GM18508 (cell line): ENCODE measurements around the gene ZFYVE9.

Experiments
- ATAC-seq: cut with Tn5 transposase; IDR thresholded peaks from one replicate; pipeline ENCODE4 v1.9.1; 2021; ENCODE audit warnings: moderate number of reproducible peaks; ENCODE audit not compliant: insufficient read depth, unreplicated experiment

ZFYVE9 gene

GRCh38 chr1:52237430-52237829, 95.5 kb downstream of the ZFYVE9 start:
- ATAC-seq = no peak

- no peak for ATAC-seq
These were observed 96.6 kb downstream of the ZFYVE9 start for GRCh38 chr1:52238474-52238873.

GRCh38 chr1:52238887-52239707, 97.2 kb downstream of the ZFYVE9 start:
- no peak for ATAC-seq

GRCh38 chr1:52239708-52240001, 97.8 kb downstream of the ZFYVE9 start:
- ATAC-seq = no peak

GRCh38 chr1:52240592-52241210, 98.8 kb downstream of the ZFYVE9 start:
- ATAC-seq = no peak

GRCh38 chr1:52243221-52243987, 101.5 kb downstream of the ZFYVE9 start:
- ATAC-seq = no peak

- ATAC-seq = no peak
These were observed 107.9 kb downstream of the ZFYVE9 start for GRCh38 chr1:52249831-52250230.

GRCh38 chr1:52253421-52253820, 111.5 kb downstream of the ZFYVE9 start:
- no peak for ATAC-seq

- ATAC-seq = no peak
These were observed 118.0 kb downstream of the ZFYVE9 start for GRCh38 chr1:52259886-52260285.

GRCh38 chr1:52263153-52263910, 121.4 kb downstream of the ZFYVE9 start:
- ATAC-seq = no peak

- no peak for ATAC-seq
These were observed 122.7 kb downstream of the ZFYVE9 start for GRCh38 chr1:52264530-52265115.

- ATAC-seq = no peak
These were observed 124.6 kb downstream of the ZFYVE9 start for GRCh38 chr1:52266507-52266906.

- no peak for ATAC-seq
These were observed 126.5 kb downstream of the ZFYVE9 start for GRCh38 chr1:52268372-52268771.

GRCh38 chr1:52281518-52281917, 139.6 kb downstream of the ZFYVE9 start:
- no peak for ATAC-seq

GRCh38 chr1:52288286-52288685, 146.4 kb downstream of the ZFYVE9 start:
- no peak for ATAC-seq

GRCh38 chr1:52294580-52294979, 152.7 kb downstream of the ZFYVE9 start:
- ATAC-seq = no peak

- no peak for ATAC-seq
These were observed 154.5 kb downstream of the ZFYVE9 start for GRCh38 chr1:52296345-52296744.

GRCh38 chr1:52305417-52306226, 163.7 kb downstream of the ZFYVE9 start:
- no peak for ATAC-seq

GRCh38 chr1:52306227-52307006, 164.5 kb downstream of the ZFYVE9 start:
- no peak for ATAC-seq
